ENCODE results near the gene PIP4K2A.

PIP4K2A gene

DNA sequence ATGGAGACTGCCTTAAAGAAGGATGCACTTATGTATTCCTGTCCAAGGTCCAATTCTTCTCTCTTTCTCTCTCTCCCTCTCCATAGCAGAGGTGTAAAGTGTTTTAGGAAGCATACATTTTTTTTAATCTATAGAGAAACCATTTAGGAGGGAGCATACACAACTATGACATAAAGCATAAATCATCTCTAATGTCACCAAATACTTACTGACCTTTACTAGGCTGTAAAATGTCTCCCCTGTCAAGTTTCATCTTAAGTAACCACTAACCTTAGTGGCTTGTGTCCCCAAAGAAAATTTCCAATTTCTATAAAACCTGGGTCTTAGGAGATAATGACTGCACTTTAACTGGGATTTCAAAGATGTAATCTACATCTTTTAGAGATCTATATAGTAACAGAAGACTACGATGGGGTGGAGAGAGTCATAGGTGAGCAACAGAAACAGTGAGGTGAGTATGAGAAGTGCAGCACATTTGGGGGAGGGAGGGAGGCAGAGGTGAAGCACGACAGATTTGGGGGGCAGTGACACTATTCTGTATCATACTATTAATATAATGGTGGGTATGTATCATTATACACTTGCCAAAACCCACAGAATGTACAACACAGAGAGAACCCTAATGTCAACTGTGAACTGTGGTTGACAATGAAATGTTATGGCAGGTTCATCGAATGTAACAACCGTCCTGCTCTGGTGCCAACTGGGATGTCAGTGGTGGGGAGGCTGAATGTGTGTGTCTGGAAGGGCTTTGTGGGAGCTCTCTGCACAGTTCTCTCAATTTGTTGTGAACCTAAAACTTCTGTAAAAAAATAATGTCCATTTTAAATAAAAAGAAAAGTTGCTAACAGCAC, 79.5 kb downstream of the PIP4K2A start:
- no peak for DNase-seq

DNA sequence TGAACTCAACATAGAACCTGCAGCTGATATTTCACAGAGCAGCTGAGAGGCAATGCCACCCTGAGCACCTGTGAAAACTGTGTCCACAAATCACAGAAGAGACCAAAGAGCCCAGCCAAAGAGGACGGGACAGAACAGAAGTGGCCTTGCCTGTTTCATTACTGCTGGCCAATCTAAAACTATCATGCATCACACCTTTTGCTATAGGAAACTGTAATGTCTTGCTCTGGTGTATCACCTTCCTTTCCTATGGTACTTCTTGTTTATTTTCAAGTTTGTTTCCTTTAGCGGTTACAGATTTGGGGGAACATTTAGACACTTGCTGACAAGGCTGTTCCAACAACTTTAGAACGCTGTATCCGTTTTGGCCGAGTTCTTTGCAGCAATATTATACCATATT, 80.3 kb downstream of the PIP4K2A start:
- no peak for DNase-seq

DNA sequence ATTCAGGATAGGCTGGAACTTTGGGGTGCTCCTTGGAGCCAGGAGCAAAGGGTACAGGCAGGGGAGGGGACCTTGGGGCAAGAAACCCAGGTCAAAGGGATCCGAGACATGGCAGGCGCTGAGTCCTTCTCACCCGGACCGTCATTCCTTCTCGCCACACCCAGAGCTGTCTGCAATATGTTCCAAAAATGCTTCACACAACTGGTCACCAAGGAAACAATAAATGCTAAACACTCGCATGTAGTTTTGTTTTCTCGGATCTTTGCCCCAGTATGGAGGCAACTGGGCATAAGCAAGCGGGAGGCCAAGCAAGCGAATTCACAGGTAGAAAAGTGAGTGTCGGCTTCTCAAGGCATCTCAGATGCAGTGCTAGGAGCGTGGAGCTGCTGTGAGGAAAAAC, 80.8 kb downstream of the PIP4K2A start:
- DNase-seq: no peak

DNA sequence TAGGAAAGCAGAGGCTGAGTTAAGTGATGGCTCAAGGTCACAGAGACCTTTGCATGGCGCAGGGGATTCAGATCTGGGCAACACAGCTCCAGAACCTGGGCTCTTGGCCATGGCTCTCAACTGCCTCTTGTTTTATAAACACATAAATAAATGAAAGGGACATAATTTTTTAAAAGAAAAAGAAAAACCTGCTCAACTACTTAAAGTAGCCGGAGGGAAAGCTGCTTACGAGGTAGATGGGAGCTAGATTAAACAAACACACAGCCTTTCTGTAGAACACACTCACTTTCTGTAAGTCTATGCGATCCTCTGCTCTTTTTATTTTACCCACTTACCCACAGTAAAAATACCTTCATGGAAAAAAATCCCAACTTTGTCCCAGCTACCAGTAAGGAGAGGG, 81.3 kb downstream of the PIP4K2A start:
- DNase-seq: no peak

DNA sequence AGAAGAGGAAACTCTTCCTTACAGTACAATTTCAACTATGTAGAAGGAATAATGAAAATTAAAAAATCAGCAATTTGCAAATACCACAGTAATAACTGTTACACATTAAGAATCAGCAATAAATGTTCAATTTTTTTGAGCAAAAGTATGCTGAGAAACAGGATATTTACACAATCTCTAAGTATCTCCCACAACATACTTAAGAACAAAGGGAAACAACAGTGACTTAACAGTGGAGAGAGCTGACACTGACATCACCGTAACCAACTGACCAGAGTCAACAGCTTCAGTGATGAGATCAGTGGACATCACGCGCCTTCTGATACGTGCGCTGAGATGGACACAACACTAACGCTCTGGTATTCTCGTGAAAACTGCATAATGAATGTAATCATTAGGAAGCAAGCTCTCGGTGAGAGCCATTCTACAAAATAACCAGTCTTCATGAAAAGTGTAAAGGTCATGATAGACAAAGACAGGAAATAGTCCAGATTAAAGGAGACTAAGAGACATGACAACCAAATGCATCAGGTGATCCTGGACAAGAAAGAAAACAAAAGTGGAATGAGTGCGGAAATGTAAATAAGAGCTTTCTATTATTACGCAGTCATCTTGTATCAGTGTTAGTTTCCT, 82.6 kb downstream of the PIP4K2A start:
- DNase-seq: no peak

DNA sequence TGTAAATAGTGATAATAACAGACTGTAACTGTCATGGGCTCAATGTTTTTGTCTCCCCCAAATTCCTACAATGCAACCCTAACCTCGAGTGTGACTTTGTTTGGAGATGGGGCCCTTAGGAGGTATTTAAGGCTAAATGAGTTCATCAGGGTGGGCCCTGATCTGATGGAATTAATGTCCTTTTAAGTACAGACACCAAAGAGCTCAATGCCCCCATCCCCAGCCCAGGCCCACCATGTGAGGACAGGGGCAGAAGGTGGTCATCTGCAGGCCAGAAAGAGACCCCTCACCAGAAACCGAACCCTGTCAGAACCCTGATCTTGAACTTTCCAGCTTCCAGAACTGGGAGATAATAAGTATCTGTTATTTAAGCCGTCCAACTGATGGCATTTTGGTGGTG, 83.2 kb downstream of the PIP4K2A start:
- no peak for DNase-seq

DNA sequence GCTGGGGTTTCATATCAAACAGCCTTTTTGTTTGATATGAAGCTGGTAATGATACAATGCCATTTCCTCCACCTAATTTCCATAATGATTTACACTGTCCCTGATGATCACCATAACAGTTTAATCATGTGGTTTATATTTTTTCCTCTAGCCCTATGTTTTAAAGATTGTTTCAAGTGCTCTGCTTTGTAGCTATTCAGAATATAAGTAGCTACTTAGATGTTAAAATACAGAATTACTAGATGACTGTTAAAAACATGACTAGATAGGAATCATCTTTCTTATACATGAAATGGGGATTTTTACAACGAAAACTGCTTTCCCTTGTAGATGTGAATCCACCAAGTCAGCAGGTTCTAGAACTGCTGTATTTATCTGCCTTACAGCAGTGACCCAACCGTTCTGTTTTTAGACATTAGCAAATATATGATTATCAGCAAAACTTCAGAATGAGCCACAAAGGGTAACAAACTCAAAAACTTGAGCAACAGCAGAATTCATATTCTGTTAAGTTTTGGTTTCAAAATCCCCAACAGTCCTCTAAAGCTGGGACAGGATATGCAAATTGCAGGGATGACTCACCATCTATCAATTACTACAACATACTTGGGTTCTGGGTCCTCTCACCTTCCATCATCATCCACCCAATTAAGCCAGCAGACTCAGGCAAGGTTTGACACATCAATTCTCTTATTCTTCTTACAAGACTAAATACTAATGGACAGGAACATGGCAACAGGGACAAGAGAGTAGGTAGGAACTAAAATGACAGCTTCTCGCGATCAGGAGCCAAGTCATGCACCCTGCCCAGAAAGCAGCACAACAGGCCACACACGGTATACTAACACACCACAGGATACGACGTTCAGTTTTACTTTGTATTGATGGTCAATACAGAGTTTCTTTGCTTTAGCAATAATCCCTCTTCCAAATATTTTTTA, 83.9 kb downstream of the PIP4K2A start:
- DNase-seq: no peak

DNA sequence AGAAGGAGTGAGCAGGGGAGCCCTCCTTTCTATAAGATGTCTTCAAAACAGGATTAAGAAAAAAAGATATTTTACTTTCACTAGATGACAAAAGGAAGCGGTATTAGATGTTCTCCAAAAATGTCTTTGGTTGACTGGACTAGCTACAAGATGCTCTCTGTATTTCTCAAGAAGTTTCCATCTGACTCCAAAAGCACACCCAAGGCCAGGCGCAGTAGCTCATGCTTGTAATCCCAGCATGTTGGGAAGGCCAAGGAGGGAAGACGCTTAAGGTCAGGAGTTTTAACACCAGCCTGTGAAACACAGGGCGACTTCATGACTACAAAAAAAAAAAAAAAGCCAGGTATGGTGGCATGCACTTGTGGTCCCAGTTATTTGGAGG, 84.5 kb downstream of the PIP4K2A start:
- DNase-seq: no peak

DNA sequence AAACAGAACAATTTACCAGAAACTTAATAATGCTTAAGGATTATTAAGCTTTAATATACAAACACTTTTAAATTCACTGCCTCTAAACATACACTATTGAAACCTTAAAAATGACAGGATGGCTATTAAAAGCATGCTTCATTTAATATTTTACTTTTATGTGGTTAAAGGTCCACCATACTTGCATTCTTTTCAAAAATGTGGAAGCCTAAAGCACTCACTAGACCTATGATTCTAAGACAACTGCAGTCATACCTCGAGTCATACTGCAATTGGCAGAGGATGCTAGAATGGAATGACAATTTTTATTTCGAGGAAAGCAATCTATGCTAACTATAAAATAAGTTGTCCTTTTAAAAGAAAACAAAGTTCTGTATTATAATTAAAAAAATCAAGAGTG, 85.3 kb downstream of the PIP4K2A start:
- no peak for DNase-seq

DNA sequence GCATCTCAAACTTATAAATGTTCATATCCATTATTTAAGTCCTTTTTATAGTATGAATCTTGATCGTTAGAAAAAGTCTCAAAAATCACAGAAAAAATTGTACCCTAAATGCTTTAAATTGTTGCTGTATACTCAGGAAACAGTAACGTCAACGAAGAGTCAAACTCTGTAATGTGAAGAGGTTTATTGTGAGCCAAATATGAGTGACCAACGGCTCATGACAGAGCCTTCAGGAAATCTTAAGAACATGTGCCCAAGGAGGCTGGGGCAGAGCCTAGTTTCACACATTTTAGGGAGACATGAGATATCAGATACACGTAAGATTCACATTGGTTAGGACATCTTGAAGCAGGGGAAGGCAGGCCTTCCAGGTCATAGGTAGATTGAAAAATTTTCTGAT, 86.1 kb downstream of the PIP4K2A start:
- no peak for DNase-seq

DNA sequence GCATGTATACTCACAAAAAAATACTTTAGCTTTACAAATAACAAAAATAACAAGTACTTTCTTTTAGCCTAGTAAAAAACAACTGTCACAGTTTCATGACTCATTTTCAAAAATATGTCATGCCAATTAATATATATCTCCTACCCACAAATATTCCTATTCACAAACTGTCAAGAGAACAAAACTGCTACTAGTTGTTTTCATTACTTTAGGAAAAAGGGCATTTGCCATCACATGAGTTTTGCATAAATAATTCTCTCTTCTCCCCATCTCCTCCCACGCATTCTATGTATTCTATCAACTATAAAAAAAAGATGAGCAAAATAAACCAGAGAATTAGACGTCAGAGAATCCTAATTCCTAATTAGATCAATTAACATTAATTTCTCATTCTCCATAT, 87.6 kb downstream of the PIP4K2A start:
- no peak for DNase-seq

DNA sequence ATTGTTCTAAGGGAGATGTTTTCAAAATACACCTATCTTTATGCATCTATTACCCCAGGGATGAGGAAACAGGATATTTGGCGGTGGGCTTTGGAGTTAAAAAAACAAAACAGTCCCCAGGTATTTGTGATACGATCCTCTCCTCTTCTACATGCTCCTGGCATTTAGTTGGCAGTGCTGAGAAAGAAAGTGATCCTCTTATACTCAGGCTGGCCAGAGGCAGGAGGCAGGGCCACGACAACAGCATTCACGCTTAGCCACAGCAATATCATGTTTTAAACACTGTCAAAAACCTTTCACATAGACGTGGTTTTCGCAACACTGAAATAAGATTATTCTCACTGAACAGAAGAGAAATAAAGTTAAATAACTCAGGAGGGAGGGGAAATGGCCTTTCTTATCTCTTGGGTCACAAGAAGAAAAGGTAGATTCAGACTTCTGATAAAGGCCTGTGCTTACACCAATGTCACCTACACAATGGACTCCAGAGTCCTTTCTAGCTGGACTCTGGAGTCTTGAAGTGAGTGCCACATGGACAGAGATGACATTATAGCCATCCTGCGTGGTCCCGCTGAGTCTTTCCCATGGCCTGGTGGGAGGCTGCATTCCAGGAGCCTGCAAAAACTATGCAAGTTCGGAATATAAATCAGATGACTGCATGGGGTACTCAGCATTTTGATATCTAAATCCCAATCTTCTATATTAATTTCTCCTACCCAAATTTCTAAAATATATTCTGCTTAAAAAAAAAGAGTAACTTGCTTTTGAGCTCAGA, 88.7 kb downstream of the PIP4K2A start:
- DNase-seq: no peak

DNA sequence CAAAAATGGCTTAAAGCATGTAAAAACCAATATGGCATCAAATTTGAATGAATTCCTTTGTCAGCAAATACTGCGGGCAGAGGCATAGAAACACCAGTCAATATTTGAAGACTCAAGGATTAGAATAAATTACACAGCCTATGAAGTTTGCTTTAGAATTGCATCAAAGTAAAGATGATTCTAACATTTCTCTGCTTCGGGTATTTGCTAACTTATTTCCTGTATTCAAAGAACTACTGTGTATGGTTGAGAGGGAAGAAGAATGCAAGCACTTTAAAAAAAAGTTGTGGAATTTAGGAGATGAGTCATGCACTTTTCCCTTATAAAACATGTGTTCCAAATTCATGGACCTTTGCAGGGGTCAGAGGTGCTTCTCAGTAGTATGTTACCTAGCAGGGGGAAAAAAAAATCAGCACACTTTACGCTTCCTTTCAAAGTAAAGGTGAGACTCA, 90.1 kb downstream of the PIP4K2A start:
- no peak for DNase-seq

DNA sequence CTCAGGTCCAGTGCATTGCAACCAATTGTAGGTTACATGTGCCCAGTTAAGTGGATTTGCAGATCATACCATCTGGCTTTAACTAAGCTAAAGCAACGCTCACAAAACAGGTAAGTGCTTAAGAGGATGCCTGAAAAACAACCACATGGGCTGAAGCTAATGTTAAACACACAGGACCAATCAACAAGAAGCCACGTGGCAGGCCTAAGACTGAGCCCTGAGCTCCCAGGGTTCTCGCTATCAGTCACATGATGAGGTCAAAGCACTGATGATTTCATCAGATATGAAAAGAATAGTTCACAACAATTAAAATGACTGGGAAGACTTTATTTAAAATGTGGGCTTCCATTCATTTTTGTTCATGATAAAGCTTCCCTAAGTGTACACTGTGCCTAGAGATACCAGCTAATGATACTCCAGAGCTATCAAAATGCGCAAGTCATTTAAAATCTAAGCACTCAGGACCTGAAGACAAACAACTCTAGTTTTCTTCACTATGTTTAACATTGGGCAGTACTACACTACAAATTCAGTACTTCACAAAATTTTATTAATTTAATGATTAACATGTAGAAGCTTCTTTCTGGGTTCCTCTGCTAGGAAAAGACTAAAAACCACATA, 90.6 kb downstream of the PIP4K2A start:
- no peak for DNase-seq

DNA sequence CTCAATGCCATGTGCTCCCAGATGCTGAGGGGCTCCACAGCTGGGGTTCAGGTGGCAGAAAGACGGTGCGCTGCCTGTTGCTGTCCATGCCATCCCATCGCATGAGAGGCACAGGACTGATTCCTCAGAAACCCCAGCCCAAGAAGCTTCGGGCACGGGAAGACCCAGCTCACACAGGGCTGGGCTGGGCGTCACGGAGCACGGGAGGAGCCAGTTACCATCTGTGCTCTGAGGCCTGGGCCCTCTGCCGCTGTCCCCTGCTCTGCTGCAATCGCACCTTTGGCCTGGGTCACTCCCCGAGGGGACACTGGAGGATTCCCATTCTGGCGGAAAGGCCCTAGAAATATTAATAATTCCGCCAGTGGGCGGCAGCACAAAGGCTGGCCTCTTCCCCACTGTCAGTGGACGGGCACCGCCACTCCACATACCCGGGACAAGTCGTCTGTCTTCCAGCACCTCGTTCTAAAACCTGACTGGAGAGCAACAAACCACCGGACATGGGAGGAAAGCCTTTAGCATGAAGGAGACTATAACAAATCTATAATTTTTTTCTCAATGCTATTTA, 92.1 kb downstream of the PIP4K2A start:
- no peak for DNase-seq

DNA sequence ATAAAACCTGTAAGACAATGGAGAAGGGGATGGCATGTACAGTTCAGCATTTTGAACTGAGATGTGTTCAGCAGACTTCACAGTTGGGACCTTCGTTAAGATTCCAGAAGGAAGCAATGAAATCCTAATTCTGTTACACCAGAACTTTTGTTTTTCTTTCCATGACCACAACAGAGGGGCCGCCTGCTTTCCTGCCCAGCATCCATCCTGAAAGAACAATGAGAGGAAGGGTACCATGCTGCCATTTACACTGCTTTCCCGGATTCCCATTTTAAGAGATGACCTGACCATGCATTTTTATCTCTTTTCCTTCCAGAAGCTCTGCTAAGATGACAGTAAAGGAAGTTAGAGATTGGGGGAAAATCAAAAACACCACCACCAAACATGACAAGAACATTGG, 92.7 kb downstream of the PIP4K2A start:
- DNase-seq: no peak

DNA sequence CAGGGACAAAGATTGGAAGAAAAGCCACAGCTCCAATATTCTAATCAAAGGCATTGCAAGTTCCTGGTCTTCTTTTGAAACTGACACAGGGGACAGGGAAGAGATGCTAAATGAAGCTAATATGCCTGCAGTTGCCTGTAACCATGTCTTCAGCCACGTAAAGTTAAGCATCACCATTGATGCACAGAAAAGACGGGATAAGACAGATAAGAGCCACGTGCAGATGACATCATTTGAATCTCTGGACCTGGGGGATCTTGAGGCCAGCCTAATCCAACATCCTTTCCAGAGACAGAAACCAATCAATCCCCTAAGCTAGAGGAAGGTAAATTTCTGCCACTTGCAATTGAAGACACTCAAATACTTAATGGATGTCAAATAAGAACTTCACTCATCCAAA, 93.4 kb downstream of the PIP4K2A start:
- no peak for DNase-seq

DNA sequence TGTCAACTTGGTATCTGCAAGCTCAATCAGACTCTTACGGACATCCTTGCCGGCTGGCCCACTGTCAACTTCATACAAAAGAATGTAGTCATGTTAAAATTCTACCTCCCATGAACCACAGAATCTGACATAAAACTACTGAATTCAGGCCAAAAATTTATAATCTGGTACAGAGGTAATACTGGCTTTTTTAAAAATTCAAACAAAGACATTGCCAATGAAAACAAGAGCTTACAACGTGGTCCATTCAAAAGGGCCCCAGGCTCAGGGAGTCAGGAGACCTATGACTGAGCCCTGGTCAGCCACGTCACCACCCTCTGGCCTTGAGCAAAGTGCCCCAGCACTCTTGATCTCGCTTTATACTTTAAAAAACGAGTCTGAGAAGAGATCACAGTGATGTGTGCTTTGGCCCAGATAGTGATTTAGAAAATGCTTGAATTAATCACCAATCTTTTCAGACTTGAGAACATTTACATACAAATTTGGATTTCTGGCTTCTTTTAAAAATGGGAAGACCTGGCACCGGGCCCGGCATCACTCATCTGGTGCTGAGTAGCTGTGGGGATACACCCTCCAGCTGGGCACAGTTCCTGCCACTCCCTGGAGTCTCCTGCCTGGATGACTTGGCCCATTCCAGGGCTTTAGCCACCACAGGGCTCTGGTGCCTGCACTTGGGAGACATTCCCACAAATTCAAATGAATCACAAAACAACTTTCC, 94.1 kb downstream of the PIP4K2A start:
- DNase-seq: peak; percentile 44

DNA sequence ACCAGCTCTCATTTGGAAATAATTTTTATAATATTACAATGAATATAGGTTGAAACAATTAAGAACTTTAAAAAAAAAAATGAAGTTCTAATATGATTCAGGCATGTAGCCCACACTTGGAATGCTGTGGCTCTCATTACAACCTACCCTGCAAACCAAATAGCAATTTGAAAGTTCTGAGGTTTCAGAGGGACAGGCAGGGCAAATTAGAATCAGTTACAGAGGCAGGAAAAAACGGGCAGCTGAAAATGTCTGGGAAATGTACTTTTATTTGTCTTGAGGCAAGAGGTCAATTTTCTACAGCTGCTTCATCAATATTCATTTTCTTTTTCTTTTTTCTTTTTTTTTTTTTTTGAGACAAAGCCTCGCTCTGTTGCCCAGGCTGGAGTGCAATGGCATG, 95.3 kb downstream of the PIP4K2A start:
- no peak for DNase-seq

DNA sequence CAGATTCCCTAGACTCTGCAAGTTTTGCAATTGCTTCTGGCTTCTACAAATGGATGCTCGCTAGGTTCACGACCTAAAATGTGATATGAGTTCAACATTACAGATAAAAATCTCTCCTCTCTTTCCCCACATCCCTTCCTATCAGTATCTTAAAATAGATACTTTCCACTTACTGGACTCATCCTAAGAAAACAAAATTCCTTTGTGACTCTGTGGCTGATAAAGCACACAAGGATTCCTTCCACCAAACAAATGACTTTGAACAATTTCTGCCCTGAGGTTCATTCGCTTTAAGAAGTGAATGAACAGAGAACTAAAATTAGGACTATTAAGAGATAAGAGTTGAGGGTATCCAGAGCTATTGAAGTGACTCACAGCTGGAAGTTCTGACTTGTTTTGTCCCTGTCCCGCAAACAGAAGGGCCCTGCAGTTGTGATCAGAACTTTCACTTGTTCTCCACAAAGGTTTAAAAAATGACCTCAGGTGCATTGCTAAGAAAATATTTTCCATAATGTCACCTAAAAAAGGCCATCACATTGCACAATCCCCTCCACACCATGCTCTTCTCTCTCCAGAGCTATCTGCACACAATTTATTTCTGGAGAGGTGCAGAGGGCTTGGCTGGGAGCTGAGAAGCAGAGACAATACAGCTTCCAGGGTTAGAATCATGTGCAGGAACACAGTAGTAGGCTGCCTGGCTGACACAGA, 96.1 kb downstream of the PIP4K2A start:
- DNase-seq: no peak

DNA sequence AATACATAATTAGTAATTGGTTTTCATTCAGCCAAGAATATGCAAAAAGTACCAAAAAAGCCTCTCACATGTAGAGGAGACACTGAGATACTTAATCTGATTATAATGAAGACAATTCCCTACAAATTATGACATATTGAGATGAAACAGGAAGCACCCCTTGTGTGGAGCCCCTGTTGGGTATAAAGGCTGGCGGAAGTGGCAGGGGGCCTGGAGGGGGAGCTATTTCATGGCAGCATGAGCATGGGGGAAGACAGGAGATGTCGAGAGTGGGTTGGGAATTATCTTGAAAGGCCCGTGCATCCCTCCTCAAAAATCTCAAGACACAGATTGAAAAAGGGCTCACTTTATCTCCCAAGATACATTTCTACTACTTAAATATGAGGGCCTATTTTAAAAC, 96.9 kb downstream of the PIP4K2A start:
- DNase-seq: no peak
